K562 (cell line): ENCODE data around the gene PHKG1. TPM values are rescaled to one million over a fixed set of nuclear protein-coding genes. Genes with fewer than 3 reads are reported as not detected.
A peak's percentile ranks its signal among the peaks of the same experiment; 100 is the strongest.

Experiments
- ATF6 ChIP-seq: sonication (generic); formaldehyde crosslinking; IDR thresholded peaks from 2 replicates; pipeline ENCODE4 v1.4.0; 2020; ENCODE audit warnings: mild to moderate bottlenecking, missing genetic modification reagents
- CBX8 ChIP-seq: fragments of 200-600 bp; sonication (generic); IDR thresholded peaks from 2 replicates; pipeline ENCODE4 v1.6.1; 2012; ENCODE audit warnings: borderline replicate concordance, mixed run types, low read depth, mild to moderate bottlenecking, moderate library complexity, mixed read lengths, low read length, control low read depth, inconsistent platforms; ENCODE audit not compliant: poor library complexity, severe bottlenecking; ENCODE audit errors: extremely low read depth
- CEBPB ChIP-seq: fragments of 450-650 bp; IDR thresholded peaks from 2 replicates; pipeline ENCODE4 v1.6.1; 2016; ENCODE audit warnings: missing genetic modification characterization, missing compliant biosample characterization
- CHD1 ChIP-seq: fragments of 200-600 bp; sonication (generic); IDR thresholded peaks from one replicate; pipeline ENCODE4 v1.6.1; 2012; ENCODE audit warnings: mild to moderate bottlenecking, moderate library complexity, low read length, inconsistent platforms
- CHD4 ChIP-seq: fragments of 200-600 bp; sonication (generic); IDR thresholded peaks from 3 replicates; pipeline ENCODE4 v1.6.1; 2012; ENCODE audit warnings: low read depth, mild to moderate bottlenecking, mixed read lengths, low read length, inconsistent platforms; ENCODE audit not compliant: insufficient read depth, insufficient replicate concordance, poor library complexity, severe bottlenecking
- EP400 ChIP-seq: fragments of 450-650 bp; IDR thresholded peaks from 2 replicates; pipeline ENCODE4 v1.6.1; 2017; ENCODE audit warnings: antibody characterized with exemption, mild to moderate bottlenecking, moderate library complexity
- LEF1 ChIP-seq: fragments of 450-650 bp; IDR thresholded peaks from 2 replicates; pipeline ENCODE4 v1.6.1; 2016; ENCODE audit warnings: mild to moderate bottlenecking
- NCOA1 ChIP-seq: fragments of 450-650 bp; IDR thresholded peaks from 2 replicates; pipeline ENCODE4 v1.6.1; 2016; ENCODE audit warnings: low read depth
- PHTF2 ChIP-seq: fragments of 250-450 bp; sonication (Bioruptor Pico); IDR thresholded peaks from 2 replicates; pipeline ENCODE4 v1.5.0; 2021; ENCODE audit warnings: mild to moderate bottlenecking
- RCOR1 ChIP-seq, 2 experiments: IDR thresholded peaks; 2 replicates each; pipeline ENCODE4 v1.6.1; 2012; ENCODE audit warnings: low read depth in 2 of 2, low read length in 2 of 2, borderline replicate concordance in 1 of 2, improper control_type of control experiment in 1 of 2
- TCF3 ChIP-seq: sonication (generic); formaldehyde crosslinking; IDR thresholded peaks from 2 replicates; pipeline ENCODE4 v1.4.0; 2020; ENCODE audit warnings: mild to moderate bottlenecking, missing genetic modification reagents
- YY1 ChIP-seq, 3 experiments: IDR thresholded peaks; 2 replicates each; pipeline ENCODE4 v1.6.1; 2011; ENCODE audit warnings: low read length in 2 of 3, mild to moderate bottlenecking in 2 of 3, moderate library complexity in 2 of 3, borderline replicate concordance in 1 of 3, control low read depth in 1 of 3, low read depth in 1 of 3; ENCODE audit not compliant: insufficient read depth in 3 of 3, insufficient replicate concordance in 2 of 3, control insufficient read depth in 1 of 3, insufficient read length in 1 of 3; ENCODE audit errors: extremely low read depth in 1 of 3
- ZFPM2 ChIP-seq: fragments of 250-450 bp; sonication (Bioruptor Pico); IDR thresholded peaks from 2 replicates; pipeline ENCODE4 v1.5.1; 2022; ENCODE audit warnings: mild to moderate bottlenecking
- ZNF717 ChIP-seq: fragments of 250-450 bp; sonication (Bioruptor Pico); IDR thresholded peaks from 2 replicates; pipeline ENCODE4 v1.5.0; 2021
- polyA plus RNA-seq, 8 experiments: library from polyadenylated mRNA; depleted of rRNA in 4 of 8; stranded (reverse) in 5 of 8; unstranded in 3 of 8; fragments of >200 nt; fragmentation: Nextera tagmentation in 2 of 8; fragmentation: Illumina TruSeq in 1 of 8; extraction: Ambion mirVana in 2 of 8; extraction: Trizol in 1 of 8; gene quantifications; 2 replicates each; pipeline versions ENCODE4 v1.2.1 to v1.2.3, GENCODE V29; 2011 to 2014; ENCODE audit warnings: inconsistent platforms in 1 of 8, missing spikeins in 1 of 8
- total RNA-seq, 7 experiments: library from RNA; depleted of rRNA in 6 of 7; stranded (reverse); fragments of >200 nt in 6 of 7; fragmentation: Illumina TruSeq in 2 of 7; extraction: Trizol in 2 of 7; gene quantifications; 2 replicates each; pipeline versions ENCODE4 v1.2.1 to v1.2.3, GENCODE V29; 2011 to 2021; ENCODE audit warnings: low replicate concordance in 1 of 7
- TF ChIP-seq, protein P1 (sequence below): sonication (generic); formaldehyde crosslinking; IDR thresholded peaks from 2 replicates; pipeline ENCODE4 v1.8.0; 2022; ENCODE audit warnings: mild to moderate bottlenecking, missing genetic modification reagents
- TF ChIP-seq, protein P2 (sequence below): fragments of 450-650 bp; IDR thresholded peaks from 2 replicates; pipeline ENCODE4 v1.6.1; 2016; ENCODE audit warnings: missing biosample characterization, missing genetic modification characterization
- TF ChIP-seq, protein P3 (sequence below): fragments of 450-650 bp; IDR thresholded peaks from 2 replicates; pipeline ENCODE4 v1.6.1; 2016; ENCODE audit warnings: antibody characterized with exemption

Gene PHKG1
- total and polyA plus RNA-seq, 9 of the 15 experiments (the other 6 are each of a cell fraction or from before 2014, with no cell fraction given), result 0.10 to 0.83 (median 0.46) TPM

GRCh38 chr7:56063882-56064625 is 28.7 kb downstream of the PHKG1 start, which contains the start of gene SUMF2 (continued):
- TF ChIP-seq, protein P1, sequence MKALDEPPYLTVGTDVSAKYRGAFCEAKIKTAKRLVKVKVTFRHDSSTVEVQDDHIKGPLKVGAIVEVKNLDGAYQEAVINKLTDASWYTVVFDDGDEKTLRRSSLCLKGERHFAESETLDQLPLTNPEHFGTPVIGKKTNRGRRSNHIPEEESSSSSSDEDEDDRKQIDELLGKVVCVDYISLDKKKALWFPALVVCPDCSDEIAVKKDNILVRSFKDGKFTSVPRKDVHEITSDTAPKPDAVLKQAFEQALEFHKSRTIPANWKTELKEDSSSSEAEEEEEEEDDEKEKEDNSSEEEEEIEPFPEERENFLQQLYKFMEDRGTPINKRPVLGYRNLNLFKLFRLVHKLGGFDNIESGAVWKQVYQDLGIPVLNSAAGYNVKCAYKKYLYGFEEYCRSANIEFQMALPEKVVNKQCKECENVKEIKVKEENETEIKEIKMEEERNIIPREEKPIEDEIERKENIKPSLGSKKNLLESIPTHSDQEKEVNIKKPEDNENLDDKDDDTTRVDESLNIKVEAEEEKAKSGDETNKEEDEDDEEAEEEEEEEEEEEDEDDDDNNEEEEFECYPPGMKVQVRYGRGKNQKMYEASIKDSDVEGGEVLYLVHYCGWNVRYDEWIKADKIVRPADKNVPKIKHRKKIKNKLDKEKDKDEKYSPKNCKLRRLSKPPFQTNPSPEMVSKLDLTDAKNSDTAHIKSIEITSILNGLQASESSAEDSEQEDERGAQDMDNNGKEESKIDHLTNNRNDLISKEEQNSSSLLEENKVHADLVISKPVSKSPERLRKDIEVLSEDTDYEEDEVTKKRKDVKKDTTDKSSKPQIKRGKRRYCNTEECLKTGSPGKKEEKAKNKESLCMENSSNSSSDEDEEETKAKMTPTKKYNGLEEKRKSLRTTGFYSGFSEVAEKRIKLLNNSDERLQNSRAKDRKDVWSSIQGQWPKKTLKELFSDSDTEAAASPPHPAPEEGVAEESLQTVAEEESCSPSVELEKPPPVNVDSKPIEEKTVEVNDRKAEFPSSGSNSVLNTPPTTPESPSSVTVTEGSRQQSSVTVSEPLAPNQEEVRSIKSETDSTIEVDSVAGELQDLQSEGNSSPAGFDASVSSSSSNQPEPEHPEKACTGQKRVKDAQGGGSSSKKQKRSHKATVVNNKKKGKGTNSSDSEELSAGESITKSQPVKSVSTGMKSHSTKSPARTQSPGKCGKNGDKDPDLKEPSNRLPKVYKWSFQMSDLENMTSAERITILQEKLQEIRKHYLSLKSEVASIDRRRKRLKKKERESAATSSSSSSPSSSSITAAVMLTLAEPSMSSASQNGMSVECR (CRISPR knock-in tag), result no peak; the same call in 1 of the 2 replicates
- TF ChIP-seq, protein P2, sequence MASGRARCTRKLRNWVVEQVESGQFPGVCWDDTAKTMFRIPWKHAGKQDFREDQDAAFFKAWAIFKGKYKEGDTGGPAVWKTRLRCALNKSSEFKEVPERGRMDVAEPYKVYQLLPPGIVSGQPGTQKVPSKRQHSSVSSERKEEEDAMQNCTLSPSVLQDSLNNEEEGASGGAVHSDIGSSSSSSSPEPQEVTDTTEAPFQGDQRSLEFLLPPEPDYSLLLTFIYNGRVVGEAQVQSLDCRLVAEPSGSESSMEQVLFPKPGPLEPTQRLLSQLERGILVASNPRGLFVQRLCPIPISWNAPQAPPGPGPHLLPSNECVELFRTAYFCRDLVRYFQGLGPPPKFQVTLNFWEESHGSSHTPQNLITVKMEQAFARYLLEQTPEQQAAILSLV (tag), result peak; percentile 61
- TF ChIP-seq CBX8 (no peak), ZNF717 (CRISPR knock-in tag) (0 out of 2 replicates have a peak, but pooled peaks have one; percentile 71), YY1 (IDR thresholded peaks at IDR 0.05; ENCODE audit: borderline replicate concordance in 1 of 3, control insufficient read depth in 1 of 3, extremely low read depth in 1 of 3, insufficient read depth in 3 of 3, insufficient read length in 1 of 3, insufficient replicate concordance in 2 of 3, low read depth in 1 of 3, low read length in 2 of 3) (peak in 2 of 3 experiments; percentile 72 to 79), CEBPB (tag) (peak; percentile 99), RCOR1 (IDR thresholded peaks at IDR 0.05; ENCODE audit: borderline replicate concordance in 1 of 2, low read depth in 2 of 2, low read length in 2 of 2) (0 out of 4 replicates have a peak, but pooled peaks of 1 of the 2 experiments have one; percentile 24), ATF6 (CRISPR knock-in tag) (0 out of 2 replicates have a peak, but pooled peaks have one; percentile 95), CHD1 (peak; percentile 52), EP400 (peak; percentile 89), TCF3 (CRISPR knock-in tag) (0 out of 2 replicates have a peak, but pooled peaks have one; percentile 33), LEF1 (no peak), ZFPM2 (CRISPR knock-in tag) (no peak), CHD4 (no peak), PHTF2 (CRISPR knock-in tag) (peak; percentile 85; the same call in 1 of the 2 replicates), NCOA1 (no peak)
- TF ChIP-seq, protein P3, sequence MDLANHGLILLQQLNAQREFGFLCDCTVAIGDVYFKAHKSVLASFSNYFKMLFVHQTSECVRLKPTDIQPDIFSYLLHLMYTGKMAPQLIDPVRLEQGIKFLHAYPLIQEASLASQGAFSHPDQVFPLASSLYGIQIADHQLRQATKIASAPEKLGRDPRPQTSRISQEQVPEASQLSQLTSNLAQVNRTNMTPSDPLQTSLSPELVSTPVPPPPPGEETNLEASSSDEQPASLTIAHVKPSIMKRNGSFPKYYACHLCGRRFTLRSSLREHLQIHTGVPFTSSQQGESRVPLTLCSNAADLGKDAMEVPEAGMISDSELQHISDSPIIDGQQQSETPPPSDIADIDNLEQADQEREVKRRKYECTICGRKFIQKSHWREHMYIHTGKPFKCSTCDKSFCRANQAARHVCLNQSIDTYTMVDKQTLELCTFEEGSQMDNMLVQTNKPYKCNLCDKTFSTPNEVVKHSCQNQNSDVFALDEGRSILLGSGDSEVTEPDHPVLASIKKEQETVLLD, result peak; percentile 98
